Endometrial microvascular endothelial cells (primary cell): Measurements from ENCODE around the gene LPCAT3. TPM values are rescaled to one million over a fixed set of nuclear protein-coding genes. Genes with fewer than 3 reads are reported as not detected.

Experiments used
- in situ Hi-C: cut with HindIII; loops from 2 replicates; pipeline ENCODE4 v1.10.0; 2017; ENCODE audit warnings: low sequenced_read_pairs, low pct_unique_long_range_greater_than_20kb; ENCODE audit errors: inconsistent ontology term
- total RNA-seq: library from RNA; depleted of rRNA; stranded (reverse); fragments of >200 nt; gene quantifications from one replicate; pipeline ENCODE4 v1.2.3, GENCODE V29; 2015; ENCODE audit errors: inconsistent ontology term

LPCAT3 gene
- total RNA-seq, 1 donor from 2014 or later: 28.2 TPM

GRCh38 chr12:6957741-6958608 lies 60.3 kb downstream of the LPCAT3 start:
- in situ Hi-C loops: no loop called here

DNA sequence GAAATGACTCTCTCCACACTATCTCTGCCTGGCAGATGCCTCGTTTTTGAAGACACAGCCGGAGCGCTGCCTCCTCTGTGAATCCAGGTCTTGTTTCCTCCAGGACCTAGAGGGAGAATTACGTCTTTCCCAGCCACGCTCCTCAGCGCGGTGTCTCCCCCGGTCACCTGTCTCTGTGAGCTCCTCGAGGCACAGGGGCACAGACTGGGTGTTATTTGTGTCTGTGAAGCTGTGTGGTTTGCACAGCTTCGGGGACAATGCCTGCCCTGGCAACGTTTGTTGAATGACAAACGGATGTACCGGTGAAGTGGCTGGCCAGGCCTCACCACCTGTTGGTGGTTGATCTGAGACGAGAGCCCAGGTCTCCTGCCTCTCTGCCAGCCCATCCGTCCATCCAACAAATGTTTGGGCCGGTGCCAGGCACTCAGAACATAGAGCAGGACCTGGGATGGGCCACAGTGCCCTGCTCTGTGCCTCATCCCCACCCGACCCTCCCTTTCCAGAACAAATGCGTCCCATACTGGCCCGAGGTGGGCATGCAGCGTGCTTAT lies 61.0 kb downstream of the LPCAT3 start:
- in situ Hi-C loops: no loop called here

- in situ Hi-C loops: no loop called here
These were observed 62.1 kb downstream of the LPCAT3 start for GRCh38 chr12:6956021-6956727.

- in situ Hi-C loops: no loop called here
These were observed 62.9 kb downstream of the LPCAT3 start for GRCh38 chr12:6955108-6956020.

DNA sequence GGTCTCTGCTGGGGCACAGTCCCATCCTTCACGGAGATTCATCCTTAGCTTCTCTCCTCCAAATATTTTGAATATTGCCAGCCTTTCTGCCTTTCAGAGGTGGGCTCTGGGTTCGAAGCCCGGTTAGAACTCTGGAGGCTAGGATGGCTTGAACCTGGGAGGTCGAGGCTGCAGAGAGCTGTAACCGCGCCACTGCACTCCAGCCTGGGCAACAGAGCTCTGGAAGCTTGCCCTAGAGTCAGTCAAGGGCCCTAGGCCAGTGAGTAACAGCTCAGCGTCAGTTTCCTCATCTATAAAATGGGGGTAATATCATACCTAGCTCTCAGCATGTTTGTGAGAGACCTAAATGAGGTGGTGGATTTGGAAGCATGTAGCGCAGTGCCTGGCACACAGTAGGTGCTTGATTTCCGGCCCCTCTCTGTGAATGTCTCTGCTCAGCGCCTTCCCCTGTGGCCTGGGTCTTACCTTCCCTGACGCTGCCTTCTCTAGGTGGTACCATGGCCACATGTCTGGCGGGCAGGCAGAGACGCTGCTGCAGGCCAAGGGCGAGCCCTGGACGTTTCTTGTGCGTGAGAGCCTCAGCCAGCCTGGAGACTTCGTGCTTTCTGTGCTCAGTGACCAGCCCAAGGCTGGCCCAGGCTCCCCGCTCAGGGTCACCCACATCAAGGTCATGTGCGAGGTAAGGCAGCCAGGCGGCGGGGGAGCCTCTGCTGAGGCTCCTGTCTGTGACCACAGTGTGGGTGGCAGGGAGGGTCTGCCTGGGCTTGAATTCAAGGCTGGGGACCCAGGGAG lies 63.8 kb downstream of the LPCAT3 start:
- in situ Hi-C loops: no loop called here

- in situ Hi-C loops: no loop called here
These were observed 64.6 kb downstream of the LPCAT3 start for GRCh38 chr12:6953442-6954315.

GRCh38 chr12:6952863-6953441 lies 65.3 kb downstream of the LPCAT3 start:
- in situ Hi-C loops: no loop called here

DNA sequence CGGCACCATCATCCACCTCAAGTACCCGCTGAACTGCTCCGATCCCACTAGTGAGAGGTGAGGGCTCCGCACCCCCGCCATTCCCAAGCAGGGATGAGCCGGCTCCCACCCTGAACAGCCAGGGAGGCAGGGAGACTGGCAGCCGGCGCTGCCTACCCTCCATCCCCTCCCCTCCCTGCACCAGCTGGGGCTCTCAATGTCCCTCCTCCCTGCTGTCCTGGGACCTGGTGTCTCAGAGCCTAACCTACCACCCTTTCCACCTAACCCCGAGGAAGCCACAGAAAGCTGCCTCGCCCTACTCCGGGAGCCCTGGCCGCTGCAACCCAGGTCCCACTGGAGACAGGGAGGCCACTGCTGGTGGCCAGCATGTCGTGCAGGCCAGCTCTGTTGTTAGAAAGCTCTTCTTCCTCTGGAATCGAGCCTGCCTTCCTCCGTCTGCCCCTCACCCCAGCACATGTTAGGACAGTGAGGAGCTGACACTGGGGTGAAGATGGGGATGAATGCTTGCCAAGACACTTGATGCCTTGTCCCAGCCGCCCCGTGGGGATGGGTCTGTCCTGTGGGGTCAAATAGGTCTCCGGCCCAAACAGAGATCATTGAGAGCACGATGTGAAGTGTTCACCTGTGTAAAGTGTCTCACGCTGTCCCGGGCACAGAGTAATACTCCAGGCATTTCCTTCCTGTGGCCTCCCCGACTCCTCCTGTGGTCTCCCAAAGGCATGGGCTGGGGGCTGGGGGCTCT lies 66.0 kb downstream of the LPCAT3 start:
- in situ Hi-C loops: no loop called here

GRCh38 chr12:6951551-6952120 lies 66.6 kb downstream of the LPCAT3 start:
- in situ Hi-C loops: no loop called here

GRCh38 chr12:6950811-6951540 lies 67.3 kb downstream of the LPCAT3 start, which contains the start of gene PTPN6:
PTPN6 (plus strand) TSS chr12:6951356; CDS start chr12:6951513, 157 bp downstream.
- in situ Hi-C loops: no loop called here

- in situ Hi-C loops: no loop called here
These were observed 67.9 kb downstream of the LPCAT3 start for GRCh38 chr12:6950401-6950801.

GRCh38 chr12:6948873-6949594 lies 69.2 kb downstream of the LPCAT3 start:
- in situ Hi-C loops: no loop called here

DNA sequence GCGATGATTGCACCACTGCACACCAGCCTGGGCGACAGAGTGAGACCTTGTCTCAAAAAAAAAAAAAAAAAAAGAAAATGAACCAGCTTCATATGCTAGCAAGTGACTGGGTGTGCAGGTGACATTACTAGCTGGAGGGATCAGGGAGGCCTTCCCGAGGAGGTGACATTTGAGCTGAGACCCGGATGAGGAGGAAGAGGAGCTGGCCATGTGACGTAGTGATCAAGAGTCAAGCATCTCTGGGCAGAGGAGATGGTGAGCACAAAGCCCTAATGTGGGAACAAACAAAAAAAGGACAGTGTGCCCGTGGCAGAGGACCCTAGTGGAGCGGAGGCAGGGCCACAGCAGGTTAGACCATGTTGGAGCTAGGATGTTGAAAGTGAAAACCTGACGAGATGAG lies 70.7 kb downstream of the LPCAT3 start:
- in situ Hi-C loops: no loop called here

GRCh38 chr12:6946920-6947374 lies 71.3 kb downstream of the LPCAT3 start:
- in situ Hi-C loops: no loop called here
